HepG2 (cell line): ENCODE data around the gene GPAM. TPM values are rescaled to one million over a fixed set of nuclear protein-coding genes. Genes with fewer than 3 reads are reported as not detected.

ENCODE experiments used
- ATF7-NPFF ChIP-seq: sonication (generic); formaldehyde crosslinking; IDR thresholded peaks from 2 replicates; pipeline ENCODE4 v1.8.1; 2023; ENCODE audit warnings: mild to moderate bottlenecking, low read depth, missing genetic modification reagents, moderate library complexity
- EED ChIP-seq: sonication (generic); formaldehyde crosslinking; IDR thresholded peaks from 2 replicates; pipeline ENCODE4 v1.5.0; 2020; ENCODE audit warnings: mild to moderate bottlenecking, missing genetic modification reagents
- HNRNPK ChIP-seq: fragments of 200-400 bp; formaldehyde crosslinking; IDR thresholded peaks from 2 replicates; pipeline ENCODE4 v1.6.1; 2018; ENCODE audit warnings: low read length, low read depth, moderate library complexity, mild to moderate bottlenecking; ENCODE audit not compliant: poor library complexity, severe bottlenecking
- HOXA9 ChIP-seq: sonication (generic); formaldehyde crosslinking; IDR thresholded peaks from 2 replicates; pipeline ENCODE4 v1.8.1; 2022; ENCODE audit warnings: missing genetic modification reagents, mild to moderate bottlenecking, moderate library complexity, borderline replicate concordance
- KLF12 ChIP-seq: sonication (generic); formaldehyde crosslinking; IDR thresholded peaks from 2 replicates; pipeline ENCODE4 v1.4.0; 2020; ENCODE audit warnings: missing genetic modification reagents, borderline replicate concordance
- KLF6 ChIP-seq: IDR thresholded peaks from 2 replicates; pipeline ENCODE4 v1.8.0; 2016; ENCODE audit warnings: missing biosample characterization, missing genetic modification reagents
- MIER2 ChIP-seq: IDR thresholded peaks from 2 replicates; pipeline ENCODE4 v1.6.1; 2016; ENCODE audit warnings: missing biosample characterization, missing genetic modification reagents
- PPARG ChIP-seq: conservative IDR thresholded peaks from 2 replicates; pipeline ENCODE4 v1.6.1; 2016; ENCODE audit warnings: missing biosample characterization, missing genetic modification reagents
- TP53 ChIP-seq: sonication (generic); formaldehyde crosslinking; conservative IDR thresholded peaks from 2 replicates; pipeline ENCODE4 v1.4.0; 2020; ENCODE audit warnings: missing genetic modification reagents
- ZC3H4 ChIP-seq: sonication (generic); formaldehyde crosslinking; IDR thresholded peaks from 2 replicates; pipeline ENCODE4 v1.4.0; 2020; ENCODE audit warnings: missing genetic modification reagents, borderline replicate concordance
- ZNF431 ChIP-seq: sonication (generic); formaldehyde crosslinking; IDR thresholded peaks from 2 replicates; pipeline ENCODE4 v1.9.0; 2022; ENCODE audit warnings: missing genetic modification reagents, low read depth, mild to moderate bottlenecking, borderline replicate concordance
- ZNF446 ChIP-seq: sonication (generic); formaldehyde crosslinking; IDR thresholded peaks from 2 replicates; pipeline ENCODE4 v1.5.0; 2020; ENCODE audit warnings: mild to moderate bottlenecking, missing genetic modification reagents
- polyA plus RNA-seq, 8 experiments: library from polyadenylated mRNA; depleted of rRNA in 3 of 8; stranded (reverse) in 7 of 8; unstranded in 1 of 8; fragments of >200 nt; fragmentation: Illumina TruSeq in 4 of 8; extraction: Trizol in 4 of 8; gene quantifications; 2 replicates each; pipeline versions ENCODE4 v1.2.1 to v1.2.3, GENCODE V29; 2011 to 2016; ENCODE audit warnings: low read depth in 4 of 8, missing spikeins in 1 of 8, mixed read lengths in 1 of 8; ENCODE audit not compliant: insufficient read depth in 1 of 8
- total RNA-seq, 5 experiments: library from RNA; depleted of rRNA; stranded (reverse); fragments of >200 nt; fragmentation: Illumina TruSeq; extraction: Trizol; gene quantifications; 2 replicates each; pipeline ENCODE4 v1.2.3, GENCODE V29; 2016; ENCODE audit warnings: low read depth in 1 of 5
- TF ChIP-seq, protein P1 (sequence below), 2 experiments: sonication (generic) in 1 of 2; formaldehyde crosslinking in 1 of 2; IDR thresholded peaks; 2 replicates each; pipeline versions ENCODE4 v1.6.1 to v1.9.0; 2014 to 2022; ENCODE audit warnings: antibody characterized with exemption in 1 of 2, borderline replicate concordance in 1 of 2, inconsistent platforms in 1 of 2, low read depth in 1 of 2, missing genetic modification reagents in 1 of 2
- TF ChIP-seq, protein P2 (sequence below): sonication (generic); formaldehyde crosslinking; IDR thresholded peaks from 2 replicates; pipeline ENCODE4 v1.4.0; 2020; ENCODE audit warnings: missing genetic modification reagents
- TF ChIP-seq, protein P3 (sequence below): sonication (generic); formaldehyde crosslinking; IDR thresholded peaks from 2 replicates; pipeline ENCODE4 v1.4.0; 2020; ENCODE audit warnings: missing genetic modification reagents
- TF ChIP-seq, protein P4 (sequence below): sonication (generic); formaldehyde crosslinking; IDR thresholded peaks from 2 replicates; pipeline ENCODE4 v1.5.1; 2020; ENCODE audit warnings: missing genetic modification reagents, mild to moderate bottlenecking, borderline replicate concordance

Gene GPAM
- total and polyA plus RNA-seq, 2 of the 13 experiments (the other 11 are each of a cell fraction or from before 2014, with no cell fraction given), result 36.8 to 140 TPM

DNA sequence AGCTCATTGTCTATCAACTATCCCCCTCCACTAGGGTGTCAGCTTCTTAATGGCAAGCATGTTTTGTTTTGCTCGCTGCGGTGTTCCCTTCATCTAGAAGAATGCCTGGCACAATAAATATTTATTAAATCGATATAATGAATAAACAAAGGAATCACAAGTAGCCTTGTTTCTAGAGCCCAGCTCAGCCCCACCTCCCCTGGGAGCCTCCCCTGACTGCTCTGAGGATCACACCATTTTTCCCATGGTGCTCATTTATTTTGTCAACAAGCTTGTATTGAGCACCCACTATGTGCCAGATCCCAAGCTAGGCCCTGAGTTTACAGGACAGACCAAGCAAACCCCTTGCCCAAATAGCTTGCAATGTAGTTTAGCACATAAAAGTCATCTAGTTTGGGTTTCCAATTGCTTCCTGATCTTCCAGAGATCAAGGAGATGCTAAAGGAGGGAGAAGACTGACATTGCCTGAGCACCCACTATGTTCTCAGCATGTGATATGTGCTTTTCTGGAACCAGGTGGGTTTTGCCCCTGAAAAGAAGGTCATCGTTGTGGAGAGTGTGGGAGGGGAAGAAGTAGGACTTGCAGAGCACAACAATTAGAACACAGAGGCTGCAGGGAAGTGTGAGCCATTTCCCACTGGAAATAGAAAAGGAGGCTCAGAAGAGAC is 42.3 kb upstream of the GPAM start (continued):
- TF ChIP-seq, protein P1, sequence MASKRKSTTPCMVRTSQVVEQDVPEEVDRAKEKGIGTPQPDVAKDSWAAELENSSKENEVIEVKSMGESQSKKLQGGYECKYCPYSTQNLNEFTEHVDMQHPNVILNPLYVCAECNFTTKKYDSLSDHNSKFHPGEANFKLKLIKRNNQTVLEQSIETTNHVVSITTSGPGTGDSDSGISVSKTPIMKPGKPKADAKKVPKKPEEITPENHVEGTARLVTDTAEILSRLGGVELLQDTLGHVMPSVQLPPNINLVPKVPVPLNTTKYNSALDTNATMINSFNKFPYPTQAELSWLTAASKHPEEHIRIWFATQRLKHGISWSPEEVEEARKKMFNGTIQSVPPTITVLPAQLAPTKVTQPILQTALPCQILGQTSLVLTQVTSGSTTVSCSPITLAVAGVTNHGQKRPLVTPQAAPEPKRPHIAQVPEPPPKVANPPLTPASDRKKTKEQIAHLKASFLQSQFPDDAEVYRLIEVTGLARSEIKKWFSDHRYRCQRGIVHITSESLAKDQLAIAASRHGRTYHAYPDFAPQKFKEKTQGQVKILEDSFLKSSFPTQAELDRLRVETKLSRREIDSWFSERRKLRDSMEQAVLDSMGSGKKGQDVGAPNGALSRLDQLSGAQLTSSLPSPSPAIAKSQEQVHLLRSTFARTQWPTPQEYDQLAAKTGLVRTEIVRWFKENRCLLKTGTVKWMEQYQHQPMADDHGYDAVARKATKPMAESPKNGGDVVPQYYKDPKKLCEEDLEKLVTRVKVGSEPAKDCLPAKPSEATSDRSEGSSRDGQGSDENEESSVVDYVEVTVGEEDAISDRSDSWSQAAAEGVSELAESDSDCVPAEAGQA (IDR thresholded peaks at IDR 0.05; ENCODE audit: low read depth), result no peak
- TF ChIP-seq, protein P1 (CRISPR knock-in tag; IDR thresholded peaks at IDR 0.05; ENCODE audit: borderline replicate concordance), result no peak
- TF ChIP-seq EED (CRISPR knock-in tag), result no peak
- TF ChIP-seq TP53 (CRISPR knock-in tag), result no peak
- no peak for TF ChIP-seq KLF12
- TF ChIP-seq, protein P2, sequence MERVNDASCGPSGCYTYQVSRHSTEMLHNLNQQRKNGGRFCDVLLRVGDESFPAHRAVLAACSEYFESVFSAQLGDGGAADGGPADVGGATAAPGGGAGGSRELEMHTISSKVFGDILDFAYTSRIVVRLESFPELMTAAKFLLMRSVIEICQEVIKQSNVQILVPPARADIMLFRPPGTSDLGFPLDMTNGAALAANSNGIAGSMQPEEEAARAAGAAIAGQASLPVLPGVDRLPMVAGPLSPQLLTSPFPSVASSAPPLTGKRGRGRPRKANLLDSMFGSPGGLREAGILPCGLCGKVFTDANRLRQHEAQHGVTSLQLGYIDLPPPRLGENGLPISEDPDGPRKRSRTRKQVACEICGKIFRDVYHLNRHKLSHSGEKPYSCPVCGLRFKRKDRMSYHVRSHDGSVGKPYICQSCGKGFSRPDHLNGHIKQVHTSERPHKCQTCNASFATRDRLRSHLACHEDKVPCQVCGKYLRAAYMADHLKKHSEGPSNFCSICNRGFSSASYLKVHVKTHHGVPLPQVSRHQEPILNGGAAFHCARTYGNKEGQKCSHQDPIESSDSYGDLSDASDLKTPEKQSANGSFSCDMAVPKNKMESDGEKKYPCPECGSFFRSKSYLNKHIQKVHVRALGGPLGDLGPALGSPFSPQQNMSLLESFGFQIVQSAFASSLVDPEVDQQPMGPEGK (CRISPR knock-in tag), result no peak
- TF ChIP-seq PPARG (CRISPR knock-in tag), result 0 out of 2 replicates have a peak, but pooled peaks have one; percentile 11
- TF ChIP-seq, protein P3, sequence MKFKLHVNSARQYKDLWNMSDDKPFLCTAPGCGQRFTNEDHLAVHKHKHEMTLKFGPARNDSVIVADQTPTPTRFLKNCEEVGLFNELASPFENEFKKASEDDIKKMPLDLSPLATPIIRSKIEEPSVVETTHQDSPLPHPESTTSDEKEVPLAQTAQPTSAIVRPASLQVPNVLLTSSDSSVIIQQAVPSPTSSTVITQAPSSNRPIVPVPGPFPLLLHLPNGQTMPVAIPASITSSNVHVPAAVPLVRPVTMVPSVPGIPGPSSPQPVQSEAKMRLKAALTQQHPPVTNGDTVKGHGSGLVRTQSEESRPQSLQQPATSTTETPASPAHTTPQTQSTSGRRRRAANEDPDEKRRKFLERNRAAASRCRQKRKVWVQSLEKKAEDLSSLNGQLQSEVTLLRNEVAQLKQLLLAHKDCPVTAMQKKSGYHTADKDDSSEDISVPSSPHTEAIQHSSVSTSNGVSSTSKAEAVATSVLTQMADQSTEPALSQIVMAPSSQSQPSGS (CRISPR knock-in tag), result 0 out of 2 replicates have a peak, but pooled peaks have one; percentile 33
- peak; percentile 98 for TF ChIP-seq ZC3H4 (CRISPR knock-in tag)
- 0 out of 2 replicates have a peak, but pooled peaks have one; percentile 33 for TF ChIP-seq ATF7-NPFF
- no peak for TF ChIP-seq ZNF446
- no peak for TF ChIP-seq HNRNPK
- no peak for TF ChIP-seq ZNF431 (CRISPR knock-in tag)
- TF ChIP-seq, protein P4, sequence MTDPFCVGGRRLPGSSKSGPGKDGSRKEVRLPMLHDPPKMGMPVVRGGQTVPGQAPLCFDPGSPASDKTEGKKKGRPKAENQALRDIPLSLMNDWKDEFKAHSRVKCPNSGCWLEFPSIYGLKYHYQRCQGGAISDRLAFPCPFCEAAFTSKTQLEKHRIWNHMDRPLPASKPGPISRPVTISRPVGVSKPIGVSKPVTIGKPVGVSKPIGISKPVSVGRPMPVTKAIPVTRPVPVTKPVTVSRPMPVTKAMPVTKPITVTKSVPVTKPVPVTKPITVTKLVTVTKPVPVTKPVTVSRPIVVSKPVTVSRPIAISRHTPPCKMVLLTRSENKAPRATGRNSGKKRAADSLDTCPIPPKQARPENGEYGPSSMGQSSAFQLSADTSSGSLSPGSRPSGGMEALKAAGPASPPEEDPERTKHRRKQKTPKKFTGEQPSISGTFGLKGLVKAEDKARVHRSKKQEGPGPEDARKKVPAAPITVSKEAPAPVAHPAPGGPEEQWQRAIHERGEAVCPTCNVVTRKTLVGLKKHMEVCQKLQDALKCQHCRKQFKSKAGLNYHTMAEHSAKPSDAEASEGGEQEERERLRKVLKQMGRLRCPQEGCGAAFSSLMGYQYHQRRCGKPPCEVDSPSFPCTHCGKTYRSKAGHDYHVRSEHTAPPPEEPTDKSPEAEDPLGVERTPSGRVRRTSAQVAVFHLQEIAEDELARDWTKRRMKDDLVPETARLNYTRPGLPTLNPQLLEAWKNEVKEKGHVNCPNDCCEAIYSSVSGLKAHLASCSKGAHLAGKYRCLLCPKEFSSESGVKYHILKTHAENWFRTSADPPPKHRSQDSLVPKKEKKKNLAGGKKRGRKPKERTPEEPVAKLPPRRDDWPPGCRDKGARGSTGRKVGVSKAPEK, result no peak
- TF ChIP-seq MIER2 (CRISPR knock-in tag), result 0 out of 2 replicates have a peak, but pooled peaks have one; percentile 24
- peak; percentile 45 for TF ChIP-seq HOXA9
- no peak for TF ChIP-seq KLF6 (CRISPR knock-in tag)
